GM23248 (cell line): ENCODE results near the gene TMEM107.

Experiments used
- EZH2 ChIP-seq: fragments of 200-600 bp; sonication (generic); IDR thresholded peaks from 2 replicates; pipeline ENCODE4 v1.6.1; 2018; ENCODE audit warnings: antibody characterized with exemption, mild to moderate bottlenecking; ENCODE audit not compliant: insufficient read depth, poor library complexity, severe bottlenecking
- EZH2phosphoT487 ChIP-seq: fragments of 200-600 bp; sonication (generic); IDR thresholded peaks from 2 replicates; pipeline ENCODE4 v1.6.1; 2018; ENCODE audit warnings: antibody characterized with exemption, moderate library complexity, mild to moderate bottlenecking, low read depth; ENCODE audit not compliant: insufficient read depth

- no peak for TF ChIP-seq EZH2
- no peak for TF ChIP-seq EZH2phosphoT487
These were observed 45.6 kb upstream of the TMEM107 start for GRCh38 chr17:8221663-8222379.
